HepG2 (cell line): ENCODE data around the gene RNU11. TPM values are rescaled to one million over a fixed set of nuclear protein-coding genes. Genes with fewer than 3 reads are reported as not detected.

Source experiments
- CBFB ChIP-seq: sonication (generic); formaldehyde crosslinking; IDR thresholded peaks from 2 replicates; pipeline ENCODE4 v1.4.0; 2020; ENCODE audit warnings: missing genetic modification reagents
- CREM ChIP-seq, 2 experiments: sonication (generic) in 1 of 2; formaldehyde crosslinking in 1 of 2; IDR thresholded peaks; 2 replicates each; pipeline versions ENCODE4 v1.4.0 to v1.6.1; 2016 to 2020; ENCODE audit warnings: antibody characterized with exemption in 1 of 2, mild to moderate bottlenecking in 1 of 2, missing genetic modification reagents in 1 of 2
- GFI1 ChIP-seq: sonication (generic); formaldehyde crosslinking; IDR thresholded peaks from 2 replicates; pipeline ENCODE4 v1.5.0; 2020; ENCODE audit warnings: missing genetic modification reagents, mild to moderate bottlenecking, borderline replicate concordance
- HNRNPL ChIP-seq: fragments of 200-400 bp; formaldehyde crosslinking; IDR thresholded peaks from 2 replicates; pipeline ENCODE4 v1.6.1; 2017; ENCODE audit warnings: mild to moderate bottlenecking, low read depth, low read length
- MED1 ChIP-seq: sonication (generic); formaldehyde crosslinking; IDR thresholded peaks from 2 replicates; pipeline ENCODE4 v1.4.0; 2020; ENCODE audit warnings: missing genetic modification reagents
- TBL1XR1 ChIP-seq: fragments of 150-350 bp; IDR thresholded peaks from 2 replicates; pipeline ENCODE4 v1.6.1; 2014; ENCODE audit warnings: borderline replicate concordance, low read length; ENCODE audit not compliant: partially characterized antibody
- TCF12 ChIP-seq, 2 experiments: fragments of 450-650 bp in 1 of 2; sonication (generic) in 1 of 2; formaldehyde crosslinking in 1 of 2; IDR thresholded peaks; 2 replicates each; pipeline versions ENCODE4 v1.6.1 to v1.8.0; 2017 to 2022; ENCODE audit warnings: antibody characterized with exemption in 1 of 2, mild to moderate bottlenecking in 1 of 2, missing genetic modification reagents in 1 of 2, moderate library complexity in 1 of 2
- THAP7 ChIP-seq: sonication (generic); formaldehyde crosslinking; IDR thresholded peaks from 2 replicates; pipeline ENCODE4 v1.8.1; 2023; ENCODE audit warnings: mild to moderate bottlenecking, missing genetic modification reagents
- ZBTB40 ChIP-seq, 2 experiments: fragments of 450-650 bp in 1 of 2; sonication (generic) in 1 of 2; formaldehyde crosslinking in 1 of 2; IDR thresholded peaks; 2 replicates each; pipeline versions ENCODE4 v1.6.1 to v1.8.0; 2016 to 2022; ENCODE audit warnings: antibody characterized with exemption in 1 of 2, mild to moderate bottlenecking in 1 of 2, missing genetic modification reagents in 1 of 2
- ZMYM3 ChIP-seq: sonication (generic); formaldehyde crosslinking; IDR thresholded peaks from 2 replicates; pipeline ENCODE4 v1.5.1; 2020; ENCODE audit warnings: mild to moderate bottlenecking, missing genetic modification reagents
- ZNF282 ChIP-seq: fragments of 450-650 bp; IDR thresholded peaks from 2 replicates; pipeline ENCODE4 v1.6.1; 2018; ENCODE audit not compliant: partially characterized antibody
- ZNF317 ChIP-seq: sonication (generic); formaldehyde crosslinking; IDR thresholded peaks from 2 replicates; pipeline ENCODE4 v1.5.0; 2020; ENCODE audit warnings: mild to moderate bottlenecking, missing genetic modification reagents
- ZNF329 ChIP-seq: sonication (generic); formaldehyde crosslinking; IDR thresholded peaks from 2 replicates; pipeline ENCODE4 v1.9.0; 2021; ENCODE audit warnings: low read depth, mild to moderate bottlenecking, missing genetic modification reagents
- ZNF580 ChIP-seq: IDR thresholded peaks from 2 replicates; pipeline ENCODE4 v1.6.1; 2016; ENCODE audit warnings: low read depth, borderline replicate concordance
- ZNF614 ChIP-seq: IDR thresholded peaks from 2 replicates; pipeline ENCODE4 v1.6.1; 2018; ENCODE audit warnings: missing biosample characterization, missing genetic modification reagents, inconsistent platforms, borderline replicate concordance
- ZNF674 ChIP-seq: sonication (generic); formaldehyde crosslinking; IDR thresholded peaks from 2 replicates; pipeline ENCODE4 v1.5.0; 2020; ENCODE audit warnings: low read depth, mild to moderate bottlenecking, missing genetic modification reagents
- polyA plus RNA-seq, 8 experiments: library from polyadenylated mRNA; depleted of rRNA in 3 of 8; stranded (reverse) in 7 of 8; unstranded in 1 of 8; fragments of >200 nt; fragmentation: Illumina TruSeq in 4 of 8; extraction: Trizol in 4 of 8; gene quantifications; 2 replicates each; pipeline versions ENCODE4 v1.2.1 to v1.2.3, GENCODE V29; 2011 to 2016; ENCODE audit warnings: low read depth in 4 of 8, missing spikeins in 1 of 8, mixed read lengths in 1 of 8; ENCODE audit not compliant: insufficient read depth in 1 of 8
- total RNA-seq, 5 experiments: library from RNA; depleted of rRNA; stranded (reverse); fragments of >200 nt; fragmentation: Illumina TruSeq; extraction: Trizol; gene quantifications; 2 replicates each; pipeline ENCODE4 v1.2.3, GENCODE V29; 2016; ENCODE audit warnings: low read depth in 1 of 5
- TF ChIP-seq, protein P1 (sequence below): sonication (generic); formaldehyde crosslinking; IDR thresholded peaks from 2 replicates; pipeline ENCODE4 v1.4.0; 2020; ENCODE audit warnings: low read depth, mild to moderate bottlenecking, missing genetic modification reagents

RNU11 gene
- total and polyA plus RNA-seq, 2 of the 13 experiments (the other 11 are each of a cell fraction or from before 2014, with no cell fraction given): not detected

DNA sequence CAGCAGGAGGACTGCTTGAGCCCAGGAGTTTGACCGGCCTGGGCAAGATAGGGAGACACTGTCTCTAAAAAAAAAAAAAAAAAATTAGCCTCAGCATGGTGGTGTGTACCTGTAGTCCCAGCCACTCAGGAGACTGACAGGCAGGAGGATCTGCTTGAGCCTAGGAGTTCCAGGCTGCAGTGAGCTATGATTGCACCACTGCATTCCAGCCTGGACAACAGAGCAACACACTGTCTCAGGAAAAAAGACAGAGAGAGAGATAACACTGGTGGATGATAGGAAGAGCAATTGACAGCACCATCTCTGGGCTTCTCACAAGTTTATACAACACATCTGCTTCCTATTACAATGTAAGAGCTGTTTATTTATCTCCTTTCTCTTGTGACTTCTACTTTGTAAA lies 2.4 kb upstream of the RNU11 start (continued):
- TF ChIP-seq ZNF317 (CRISPR knock-in tag): no peak
- TF ChIP-seq CREM (IDR thresholded peaks at IDR 0.05): no peak
- TF ChIP-seq CREM (CRISPR knock-in tag; IDR thresholded peaks at IDR 0.05): no peak
- TF ChIP-seq ZNF580: peak; percentile 39; the same call in 1 of the 2 replicates
- no peak for TF ChIP-seq ZNF282
- 0 out of 2 replicates have a peak, but pooled peaks have one; percentile 14 for TF ChIP-seq ZMYM3 (CRISPR knock-in tag)
- TF ChIP-seq GFI1 (CRISPR knock-in tag): no peak
- no peak for TF ChIP-seq ZBTB40 (IDR thresholded peaks at IDR 0.05)
- no peak for TF ChIP-seq ZBTB40 (CRISPR knock-in tag; IDR thresholded peaks at IDR 0.05)
- TF ChIP-seq, protein P1, sequence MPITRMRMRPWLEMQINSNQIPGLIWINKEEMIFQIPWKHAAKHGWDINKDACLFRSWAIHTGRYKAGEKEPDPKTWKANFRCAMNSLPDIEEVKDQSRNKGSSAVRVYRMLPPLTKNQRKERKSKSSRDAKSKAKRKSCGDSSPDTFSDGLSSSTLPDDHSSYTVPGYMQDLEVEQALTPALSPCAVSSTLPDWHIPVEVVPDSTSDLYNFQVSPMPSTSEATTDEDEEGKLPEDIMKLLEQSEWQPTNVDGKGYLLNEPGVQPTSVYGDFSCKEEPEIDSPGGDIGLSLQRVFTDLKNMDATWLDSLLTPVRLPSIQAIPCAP (CRISPR knock-in tag): no peak
- TF ChIP-seq ZNF614 (CRISPR knock-in tag): no peak
- TF ChIP-seq TBL1XR1: no peak
- TF ChIP-seq ZNF674: no peak
- TF ChIP-seq ZNF329 (CRISPR knock-in tag): no peak
- no peak for TF ChIP-seq TCF12 (IDR thresholded peaks at IDR 0.05)
- no peak for TF ChIP-seq TCF12 (CRISPR knock-in tag; IDR thresholded peaks at IDR 0.05)
- TF ChIP-seq CBFB (CRISPR knock-in tag): no peak
- TF ChIP-seq MED1: peak; percentile 19; the same call in 1 of the 2 replicates
- TF ChIP-seq THAP7 (CRISPR knock-in tag): no peak
- TF ChIP-seq HNRNPL: no peak
